Parathyroid adenoma (tissue), 2 donors: ENCODE measurements around the gene GJB5.

Source experiments
- H2AFZ ChIP-seq: fragments of 300-600 bp; sonication (generic); one replicate; pipeline ENCODE4 v1.7.0; 2017; ENCODE audit warnings: antibody characterized with exemption, mild to moderate bottlenecking
- H3K27ac ChIP-seq: fragments of 300-600 bp; sonication (generic); one replicate; pipeline ENCODE4 v1.7.0; 2017
- H3K27me3 ChIP-seq: fragments of 300-600 bp; sonication (generic); one replicate; pipeline ENCODE4 v1.7.0; 2017; ENCODE audit warnings: low read length; ENCODE audit not compliant: control insufficient read depth, insufficient read depth
- H3K36me3 ChIP-seq: fragments of 300-600 bp; sonication (generic); one replicate; pipeline ENCODE4 v1.7.0; 2017; ENCODE audit warnings: low read length; ENCODE audit not compliant: control insufficient read depth, insufficient read depth
- H3K4me1 ChIP-seq: fragments of 300-600 bp; sonication (generic); one replicate; pipeline ENCODE4 v1.7.0; 2017; ENCODE audit warnings: control low read depth
- H3K4me2 ChIP-seq: fragments of 300-600 bp; sonication (generic); one replicate; pipeline ENCODE4 v1.7.0; 2017; ENCODE audit warnings: low read length
- H3K4me3 ChIP-seq: fragments of 300-600 bp; sonication (generic); one replicate; pipeline ENCODE4 v1.7.0; 2017; ENCODE audit warnings: low read depth, low read length
- H3K79me2 ChIP-seq: fragments of 300-600 bp; sonication (generic); one replicate; pipeline ENCODE4 v1.7.0; 2017; ENCODE audit warnings: control low read depth
- H3K9ac ChIP-seq: fragments of 300-600 bp; sonication (generic); one replicate; pipeline ENCODE4 v1.7.0; 2017; ENCODE audit warnings: mild to moderate bottlenecking
- H3K9me3 ChIP-seq: fragments of 300-600 bp; sonication (generic); one replicate; pipeline ENCODE4 v1.7.0; 2017; ENCODE audit warnings: low read length; ENCODE audit not compliant: control insufficient read depth
- TF ChIP-seq, protein P1 (sequence below): fragments of 300-600 bp; sonication (generic); IDR thresholded peaks from one replicate; pipeline ENCODE4 v1.7.0; 2017; ENCODE audit warnings: antibody characterized with exemption, mild to moderate bottlenecking
- donor health status: primary hyperparathyroidism.

Gene GJB5

GRCh38 chr1:34780528-34780927, 25.7 kb downstream of the GJB5 start:
- Histone ChIP-seq H3K79me2 (no peaks in the 10 kb centered on the region), H3K4me3 (no peak overlapping the region), H3K27ac (no peak overlapping the region), H2AFZ (no peak overlapping the region), H3K9ac (no peak overlapping the region), H3K27me3 (no peaks in the 10 kb centered on the region), H3K4me2 (no peak overlapping the region), H3K9me3 (no peaks in the 10 kb centered on the region), H3K4me1 (no peaks in the 10 kb centered on the region), H3K36me3 (no peaks in the 10 kb centered on the region)
- TF ChIP-seq, protein P1, sequence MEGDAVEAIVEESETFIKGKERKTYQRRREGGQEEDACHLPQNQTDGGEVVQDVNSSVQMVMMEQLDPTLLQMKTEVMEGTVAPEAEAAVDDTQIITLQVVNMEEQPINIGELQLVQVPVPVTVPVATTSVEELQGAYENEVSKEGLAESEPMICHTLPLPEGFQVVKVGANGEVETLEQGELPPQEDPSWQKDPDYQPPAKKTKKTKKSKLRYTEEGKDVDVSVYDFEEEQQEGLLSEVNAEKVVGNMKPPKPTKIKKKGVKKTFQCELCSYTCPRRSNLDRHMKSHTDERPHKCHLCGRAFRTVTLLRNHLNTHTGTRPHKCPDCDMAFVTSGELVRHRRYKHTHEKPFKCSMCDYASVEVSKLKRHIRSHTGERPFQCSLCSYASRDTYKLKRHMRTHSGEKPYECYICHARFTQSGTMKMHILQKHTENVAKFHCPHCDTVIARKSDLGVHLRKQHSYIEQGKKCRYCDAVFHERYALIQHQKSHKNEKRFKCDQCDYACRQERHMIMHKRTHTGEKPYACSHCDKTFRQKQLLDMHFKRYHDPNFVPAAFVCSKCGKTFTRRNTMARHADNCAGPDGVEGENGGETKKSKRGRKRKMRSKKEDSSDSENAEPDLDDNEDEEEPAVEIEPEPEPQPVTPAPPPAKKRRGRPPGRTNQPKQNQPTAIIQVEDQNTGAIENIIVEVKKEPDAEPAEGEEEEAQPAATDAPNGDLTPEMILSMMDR = no peak

DNA sequence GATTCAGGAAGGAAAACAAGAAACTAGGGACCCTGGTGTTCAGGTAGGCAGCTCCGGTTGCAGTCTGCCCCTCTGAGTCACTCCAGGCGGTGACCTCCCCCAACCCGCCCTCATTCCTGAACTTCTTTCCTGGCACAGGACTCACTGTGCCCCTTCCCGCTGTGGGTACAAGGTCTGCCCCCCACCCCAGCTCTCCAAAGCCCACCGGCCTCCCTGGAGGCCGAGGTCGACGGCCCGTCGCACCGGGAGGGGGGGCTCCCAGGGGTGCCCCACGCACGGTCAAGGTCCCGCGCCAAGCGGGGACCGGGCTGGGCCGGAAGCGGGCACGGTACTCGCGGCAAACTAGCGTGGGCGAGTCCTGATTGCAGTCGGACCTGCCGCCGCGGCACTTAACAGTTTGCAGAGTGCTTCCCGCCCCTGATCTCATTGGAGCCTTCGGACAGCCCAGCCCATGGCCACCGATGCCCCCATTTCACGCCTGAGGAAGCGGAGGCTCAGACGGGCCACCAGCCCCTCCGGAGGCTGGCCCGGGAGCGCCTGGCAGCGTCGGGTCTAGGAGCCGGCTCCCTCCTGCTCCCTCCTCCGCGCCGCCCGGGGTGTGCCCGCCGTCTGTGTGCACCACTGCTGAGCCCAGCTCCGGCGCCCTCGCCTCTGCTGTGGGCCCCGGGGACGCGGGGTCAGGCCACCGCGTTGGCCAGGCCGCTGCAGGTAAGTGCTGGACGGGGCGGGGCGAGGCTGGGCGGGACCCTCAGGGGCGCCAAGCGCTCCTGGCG, 26.4 kb downstream of the GJB5 start, which contains the start of gene GJB3:
Gene GJB3 (plus strand): TSS at position 144 of the 773 bp plus-strand sequence. CDS start 3,549 bp downstream, outside the sequence.
- Histone ChIP-seq H3K27me3 (no peaks in the 10 kb centered on the region), H3K9me3 (no peaks in the 10 kb centered on the region), H3K4me1 (no peaks in the 10 kb centered on the region), H3K79me2 (no peaks in the 10 kb centered on the region), H2AFZ (peak within 1 kb of the TSS; percentile 27), H3K4me3 (no peak within 1 kb of the TSS), H3K9ac (no peak within 1 kb of the TSS), H3K4me2 (peak within 1 kb of the TSS; percentile 53), H3K36me3 (no peaks in the 10 kb centered on the region), H3K27ac (no peak within 1 kb of the TSS)
- TF ChIP-seq, protein P1 = no peak

DNA sequence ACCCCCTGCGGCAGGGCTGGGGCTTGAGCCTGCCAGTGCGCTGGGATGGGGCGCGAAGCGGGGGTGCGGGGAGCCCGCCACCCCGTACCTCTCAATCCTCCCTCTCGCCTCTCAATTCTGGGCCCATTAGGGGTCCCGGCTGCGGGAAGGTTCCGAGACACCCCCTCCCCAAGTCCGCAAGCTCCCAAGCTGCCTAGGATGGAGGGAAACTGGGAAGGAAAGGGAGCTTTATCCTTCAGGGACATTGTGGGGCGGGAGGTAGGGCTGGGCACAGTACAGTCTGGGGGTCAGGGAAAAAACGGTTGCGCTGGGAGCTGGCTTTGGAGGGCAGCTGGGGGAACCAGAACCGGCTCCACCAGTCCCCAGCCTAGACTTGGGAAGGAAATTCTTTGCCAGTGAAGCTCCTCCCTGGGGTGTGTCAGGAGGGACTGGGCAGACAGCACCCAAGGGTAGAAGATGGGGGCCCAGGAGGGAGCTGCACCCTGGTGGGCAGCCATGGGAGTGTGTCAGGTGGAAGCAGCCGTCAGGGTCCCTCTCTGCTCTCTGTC, 27.1 kb downstream of the GJB5 start:
- H3K79me2 ChIP-seq = no peaks in the 10 kb centered on the region
- H3K36me3 ChIP-seq = no peaks in the 10 kb centered on the region
- H3K27ac ChIP-seq = no peak overlapping the region
- TF ChIP-seq, protein P1 = no peak
- no peaks in the 10 kb centered on the region for H3K27me3 ChIP-seq
- no peaks in the 10 kb centered on the region for H3K9me3 ChIP-seq
- H2AFZ ChIP-seq = peak overlapping the region; percentile 27
- H3K4me1 ChIP-seq = no peaks in the 10 kb centered on the region
- no peak overlapping the region for H3K9ac ChIP-seq
- H3K4me3 ChIP-seq = no peak overlapping the region
- peak overlapping the region; percentile 53 for H3K4me2 ChIP-seq

- no peak overlapping the region for H3K27ac ChIP-seq
- no peak overlapping the region for H3K4me3 ChIP-seq
- no peak overlapping the region for H3K9ac ChIP-seq
Measured at GRCh38 chr1:34784751-34785221, 29.9 kb downstream of the GJB5 start.

More at GRCh38 chr1:34784751-34785221, 29.9 kb downstream of the GJB5 start:
- Histone ChIP-seq H3K79me2 (no peaks in the 10 kb centered on the region), H3K9me3 (no peaks in the 10 kb centered on the region), H3K4me1 (no peaks in the 10 kb centered on the region), H3K4me2 (no peak overlapping the region), H2AFZ (no peak overlapping the region), H3K27me3 (no peaks in the 10 kb centered on the region), H3K36me3 (no peaks in the 10 kb centered on the region)
- TF ChIP-seq, protein P1 = no peak
